8988T (cell line): ENCODE measurements around the gene TEC.

Source experiments
- DNase-seq: peaks from one replicate; pipeline ENCODE4 v3.0.0; 2011

TEC gene

DNA sequence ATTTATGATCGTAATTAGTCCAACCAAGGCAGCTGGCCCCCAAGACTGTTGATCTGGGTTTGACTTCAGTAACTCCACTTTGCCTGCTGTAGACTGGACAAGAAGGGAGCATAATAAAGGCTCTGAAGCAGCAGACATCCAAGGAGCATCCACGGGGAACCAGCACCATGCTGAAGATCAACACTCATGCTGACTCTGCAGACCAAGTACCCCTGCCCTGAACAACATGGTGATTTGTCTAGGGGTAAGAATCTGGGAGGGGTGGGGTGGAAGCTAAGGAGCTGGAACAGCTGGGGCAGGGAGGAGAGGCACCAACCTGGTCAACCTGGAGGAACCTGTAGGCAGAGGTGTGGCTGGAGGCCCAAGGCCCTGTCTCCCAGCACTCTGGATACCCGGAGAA lies 2.1 kb downstream of the TEC start:
- no peak for DNase-seq

DNA sequence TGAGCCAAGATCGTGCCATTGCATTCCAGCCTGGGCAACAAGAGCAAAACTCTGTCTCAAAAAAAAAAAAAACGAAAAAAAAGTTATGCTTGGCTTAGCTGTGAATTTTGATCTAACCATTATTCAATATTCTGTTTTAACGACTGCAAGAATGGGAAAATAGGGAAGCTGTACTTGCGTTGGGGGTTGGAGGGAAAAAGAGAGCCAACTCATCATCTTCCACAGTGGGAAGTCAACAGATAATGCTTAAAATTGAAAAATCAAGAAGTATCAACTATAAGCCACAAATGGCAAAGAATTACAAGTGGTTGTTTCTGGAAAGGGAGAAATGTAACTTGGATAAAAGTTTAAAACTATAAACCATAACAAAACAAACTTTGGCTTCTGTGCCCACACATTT lies 2.9 kb downstream of the TEC start:
- DNase-seq: no peak

DNA sequence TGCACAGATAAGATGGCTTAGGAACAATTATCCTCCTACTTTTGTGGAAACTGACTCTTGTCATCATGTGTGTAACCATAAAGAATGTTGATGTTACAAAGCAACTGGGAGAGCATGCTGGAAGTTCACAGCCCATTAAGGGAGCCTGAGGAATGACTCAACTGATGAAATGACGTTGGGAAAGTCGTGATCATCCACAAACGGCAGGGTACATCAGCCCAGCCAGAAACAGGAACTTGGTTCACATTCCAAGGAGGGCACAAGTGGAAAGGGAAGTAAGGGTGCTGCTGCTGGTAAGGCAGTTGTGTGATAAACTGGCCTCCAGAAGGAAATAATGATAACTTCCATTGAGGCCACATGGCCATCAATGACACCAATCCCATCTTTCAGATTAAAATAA lies 6.7 kb downstream of the TEC start:
- no peak for DNase-seq

DNA sequence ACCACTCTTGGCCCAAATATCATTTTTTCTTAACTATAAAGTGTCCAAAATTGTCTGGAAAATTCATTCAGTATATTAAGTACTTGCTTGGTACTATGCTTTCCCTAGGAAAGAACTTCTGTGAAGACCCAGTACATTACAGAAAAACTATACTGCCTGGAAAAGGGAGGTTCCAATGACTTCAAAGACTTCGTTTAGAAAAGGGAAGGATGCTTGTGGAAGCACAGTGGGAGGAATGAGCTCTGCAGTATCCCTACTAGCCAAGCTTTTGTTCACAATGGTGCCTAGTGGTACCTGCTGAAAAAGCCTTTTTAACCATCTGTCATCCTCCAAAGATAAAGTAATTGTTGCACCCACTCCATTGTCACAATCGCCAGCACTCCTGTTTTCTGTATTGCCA lies 7.2 kb downstream of the TEC start:
- no peak for DNase-seq

DNA sequence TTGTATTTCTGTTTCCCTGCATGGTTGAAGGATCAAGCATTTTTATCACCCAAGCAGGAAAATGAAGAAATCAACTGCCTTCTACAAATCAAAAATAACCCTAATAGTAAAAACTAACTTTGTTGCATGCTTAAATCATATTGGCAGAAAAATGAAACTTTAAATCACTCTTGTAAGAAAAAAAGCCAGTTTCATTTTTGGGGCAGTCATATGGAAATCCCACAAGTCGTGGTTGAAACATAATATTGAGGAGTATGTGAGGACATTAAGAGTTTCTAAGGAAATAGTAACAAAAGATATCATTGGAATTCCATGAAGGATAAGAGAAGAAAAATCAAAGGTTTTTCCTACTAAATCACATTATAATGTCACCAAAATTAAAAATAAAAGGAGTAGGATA lies 8.4 kb downstream of the TEC start:
- no peak for DNase-seq

DNA sequence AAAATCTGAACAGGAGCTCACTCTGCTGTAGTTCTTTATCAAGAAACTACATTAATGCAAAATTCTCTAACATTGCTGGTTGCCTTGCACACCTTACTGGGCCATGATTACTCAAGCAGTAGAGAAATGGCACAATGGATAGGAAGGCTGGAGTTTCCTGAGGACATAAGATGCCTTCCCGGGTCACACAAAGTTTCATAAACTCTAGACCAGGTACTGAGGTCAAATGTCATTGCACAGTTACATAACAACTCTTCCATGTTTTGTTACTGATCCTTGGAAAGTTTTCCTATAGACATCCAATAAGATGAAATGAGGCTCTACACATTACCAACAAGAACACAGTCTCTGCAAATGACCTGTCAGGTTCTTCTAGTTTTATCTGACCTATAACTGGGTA lies 9.9 kb downstream of the TEC start:
- no peak for DNase-seq

DNA sequence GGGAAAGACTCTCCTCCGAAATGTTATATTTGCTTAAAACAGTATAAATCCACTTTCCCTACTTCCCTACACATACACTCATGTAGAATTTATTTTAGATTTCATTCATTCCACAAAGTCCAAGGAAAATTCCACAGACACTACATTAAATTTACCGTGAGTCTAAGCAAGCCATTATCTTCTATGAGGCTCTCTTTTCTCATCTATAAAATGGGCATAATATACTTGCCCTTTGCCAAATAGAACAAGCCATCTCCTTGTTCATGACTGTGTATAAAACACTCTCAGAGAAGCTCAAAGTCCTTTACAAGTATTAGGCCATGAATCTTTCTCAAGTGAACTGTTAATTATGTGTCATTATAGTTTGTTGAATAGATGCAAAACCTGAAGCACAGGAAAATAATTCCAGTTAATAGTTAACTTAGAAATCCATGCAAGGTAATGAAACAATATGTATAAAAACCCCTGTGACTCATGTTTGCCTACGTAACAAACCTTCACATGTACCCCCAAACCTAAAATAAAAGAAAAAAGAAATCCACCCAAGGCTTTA lies 10.7 kb downstream of the TEC start:
- no peak for DNase-seq

DNA sequence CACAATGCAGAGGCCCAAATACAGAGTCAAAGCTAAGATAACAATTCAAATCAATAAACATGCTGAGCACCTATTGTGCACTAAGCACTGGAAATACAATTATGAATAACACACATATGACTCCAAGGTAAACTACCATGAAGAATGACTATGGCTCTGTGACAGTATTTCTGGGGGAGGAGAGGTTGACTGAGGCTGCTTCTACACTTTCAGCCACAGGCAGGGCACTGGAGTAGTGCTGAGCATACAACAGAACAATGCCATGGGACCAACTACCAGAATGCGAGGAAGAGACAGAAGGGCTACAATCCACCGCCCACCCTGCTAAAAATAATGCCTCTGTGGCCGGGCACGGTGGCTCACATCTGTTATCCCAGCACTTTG lies 13.7 kb downstream of the TEC start:
- DNase-seq: no peak

DNA sequence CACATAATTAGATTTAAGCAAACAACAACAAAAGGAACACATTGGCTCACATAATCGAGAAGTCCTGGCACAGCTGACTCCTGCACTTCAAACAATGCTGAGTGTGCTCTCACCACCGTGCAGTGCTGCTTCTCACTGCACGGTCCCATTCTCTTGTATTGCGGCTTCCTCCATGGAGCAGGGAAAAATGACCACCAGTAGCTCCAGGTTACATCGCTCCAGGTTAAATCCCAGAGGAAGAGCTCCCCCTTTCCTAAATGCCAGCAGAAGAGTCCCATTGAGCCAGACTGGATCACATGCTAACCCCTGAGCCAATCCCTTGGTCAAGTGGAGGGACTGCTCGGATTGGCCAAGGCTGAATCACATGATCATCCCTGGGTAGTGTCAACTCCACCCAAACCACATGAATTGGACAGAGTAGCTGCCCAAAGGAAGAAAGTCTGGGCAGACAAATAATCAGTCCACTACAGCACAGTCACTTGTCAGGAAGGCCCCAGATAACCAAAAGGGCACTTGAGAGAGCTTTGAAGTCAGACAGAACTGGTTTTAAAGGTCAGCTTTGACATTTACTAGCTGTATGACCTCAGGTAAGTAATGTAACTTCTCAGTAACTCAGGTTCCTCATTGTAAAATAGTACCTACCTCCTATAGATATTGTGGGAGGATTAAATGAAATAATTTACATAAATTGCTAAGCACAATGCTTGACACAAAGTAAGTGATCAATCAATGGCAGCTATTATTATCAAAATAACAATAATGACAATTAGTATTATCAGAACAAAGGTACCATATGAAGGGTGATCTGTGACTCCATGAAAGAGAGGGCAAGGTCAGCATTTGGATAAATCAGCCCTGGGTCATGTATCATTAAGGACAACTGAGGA lies 14.3 kb downstream of the TEC start:
- no peak for DNase-seq

DNA sequence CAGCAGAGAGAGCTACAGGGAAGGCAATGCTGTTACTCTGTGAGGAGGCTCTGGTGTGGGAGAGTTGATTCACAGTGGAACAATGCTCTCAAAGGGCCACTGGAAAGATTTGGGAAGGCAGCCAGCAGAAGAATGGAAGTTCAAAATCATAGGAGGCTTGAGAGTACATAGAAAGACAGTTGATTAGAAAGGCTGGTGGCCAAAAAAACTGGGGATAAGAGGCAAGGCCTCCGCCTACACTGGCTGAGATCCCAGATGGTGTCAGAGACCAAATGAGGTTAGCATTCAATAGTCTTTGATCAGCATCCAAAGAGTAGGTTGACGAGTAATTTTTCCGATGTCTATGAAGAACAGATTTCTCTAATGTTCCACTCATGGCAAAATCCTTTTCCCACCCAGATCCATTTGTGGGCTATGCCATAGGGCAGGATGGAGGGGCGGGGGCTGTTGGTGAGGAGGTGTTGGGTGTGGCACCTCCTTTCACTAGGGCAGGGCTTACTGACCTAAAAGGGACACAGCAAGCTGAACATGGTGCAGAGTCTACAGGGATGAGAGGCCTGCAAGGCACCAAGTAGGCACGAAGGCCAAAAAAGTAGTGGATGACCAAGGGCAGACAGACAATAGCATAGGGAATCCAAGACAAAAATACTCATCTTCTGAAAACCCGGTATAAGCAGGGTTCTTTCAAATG lies 15.1 kb downstream of the TEC start:
- no peak for DNase-seq

DNA sequence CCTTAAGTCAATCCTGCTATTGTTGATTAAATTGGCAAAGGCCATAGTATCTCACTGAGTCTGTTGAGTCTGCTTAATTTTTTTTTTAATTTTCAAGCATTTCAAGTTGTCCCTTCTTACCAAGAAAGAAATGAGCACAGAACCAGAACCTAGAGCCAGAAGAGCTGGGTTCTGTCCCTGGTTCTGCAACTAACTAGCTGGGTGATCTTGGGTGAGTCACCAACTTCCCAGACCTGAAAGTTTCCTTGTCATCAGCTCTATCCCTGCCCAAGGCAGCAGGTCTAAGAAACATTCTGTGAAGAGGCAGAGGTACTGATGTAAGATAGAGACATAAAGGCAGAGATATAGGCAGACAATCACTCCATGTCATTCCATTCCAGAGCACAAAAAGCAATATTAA lies 17.3 kb downstream of the TEC start:
- DNase-seq: no peak

DNA sequence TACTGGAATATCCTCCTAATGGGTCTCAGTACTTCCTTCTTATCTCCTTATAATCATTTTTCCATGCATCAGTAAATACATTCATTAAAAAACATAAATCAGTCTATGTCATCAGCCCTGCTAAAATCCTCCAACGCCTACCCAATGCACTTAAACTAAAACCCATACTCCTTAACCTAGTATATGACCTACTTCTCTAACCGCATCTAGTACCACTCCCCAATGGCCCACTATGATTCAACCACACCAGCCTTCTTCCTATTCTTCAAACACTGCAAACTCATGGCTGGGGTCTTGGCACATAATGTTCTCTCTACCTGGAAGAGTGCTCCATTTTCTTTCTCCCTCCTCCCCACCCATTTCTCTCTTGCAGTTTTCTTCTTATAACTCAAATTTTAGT lies 18.7 kb downstream of the TEC start:
- no peak for DNase-seq

DNA sequence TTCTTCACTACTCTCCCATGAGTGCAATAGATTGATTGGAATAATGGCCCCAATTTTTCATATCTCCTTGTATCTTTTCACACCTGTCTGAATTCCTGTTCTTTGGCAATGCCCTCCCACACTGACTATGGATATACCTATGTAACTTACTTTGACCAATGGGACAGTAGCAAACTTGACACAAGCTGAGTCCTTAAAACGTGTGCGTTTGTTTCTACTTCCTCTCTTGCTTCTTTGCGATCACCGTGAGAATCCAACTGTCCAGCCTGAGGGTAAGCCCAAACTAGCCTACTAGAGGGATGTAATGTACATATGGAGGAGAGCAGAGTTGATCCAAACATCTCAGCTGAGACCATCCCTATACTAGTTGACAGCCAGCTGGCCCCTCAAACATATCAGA lies 19.3 kb downstream of the TEC start:
- DNase-seq: no peak

DNA sequence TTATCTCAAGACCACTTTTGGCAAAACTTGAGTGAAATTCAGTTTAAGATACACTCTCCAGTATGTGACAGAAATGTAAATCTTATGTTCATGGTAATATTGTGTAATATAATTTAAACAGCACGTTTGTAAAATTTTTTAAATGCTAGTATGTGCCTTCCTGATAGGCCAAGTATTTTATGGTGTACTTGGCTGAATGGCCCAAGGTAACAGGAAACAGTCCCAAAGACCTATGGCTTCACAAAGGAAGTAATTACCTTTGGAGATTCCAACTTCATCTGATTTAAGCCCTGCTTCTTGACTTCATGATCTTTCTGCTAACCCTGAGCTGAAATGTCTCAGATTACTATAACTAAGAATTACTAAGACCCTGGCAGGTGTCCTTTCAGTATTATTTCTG lies 20.3 kb downstream of the TEC start:
- DNase-seq: no peak

DNA sequence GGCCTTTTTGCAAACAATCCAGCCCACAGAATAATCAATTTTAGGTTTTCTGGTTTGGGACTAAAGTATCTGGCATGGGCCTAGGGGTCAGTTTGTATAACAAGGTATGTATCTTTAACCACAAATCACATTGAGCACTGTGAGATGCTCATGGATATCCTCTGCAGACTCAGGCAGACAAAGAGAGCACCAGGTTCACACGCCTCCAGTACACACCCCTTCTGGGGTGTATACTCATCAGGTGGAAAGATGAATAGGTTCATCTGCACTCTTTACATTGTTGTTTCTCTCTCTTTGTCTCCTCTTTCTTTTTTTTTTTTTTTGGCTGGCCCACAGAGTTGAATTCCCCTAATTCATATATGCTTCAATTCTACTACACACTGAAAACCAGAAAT lies 21.1 kb downstream of the TEC start:
- DNase-seq: no peak

DNA sequence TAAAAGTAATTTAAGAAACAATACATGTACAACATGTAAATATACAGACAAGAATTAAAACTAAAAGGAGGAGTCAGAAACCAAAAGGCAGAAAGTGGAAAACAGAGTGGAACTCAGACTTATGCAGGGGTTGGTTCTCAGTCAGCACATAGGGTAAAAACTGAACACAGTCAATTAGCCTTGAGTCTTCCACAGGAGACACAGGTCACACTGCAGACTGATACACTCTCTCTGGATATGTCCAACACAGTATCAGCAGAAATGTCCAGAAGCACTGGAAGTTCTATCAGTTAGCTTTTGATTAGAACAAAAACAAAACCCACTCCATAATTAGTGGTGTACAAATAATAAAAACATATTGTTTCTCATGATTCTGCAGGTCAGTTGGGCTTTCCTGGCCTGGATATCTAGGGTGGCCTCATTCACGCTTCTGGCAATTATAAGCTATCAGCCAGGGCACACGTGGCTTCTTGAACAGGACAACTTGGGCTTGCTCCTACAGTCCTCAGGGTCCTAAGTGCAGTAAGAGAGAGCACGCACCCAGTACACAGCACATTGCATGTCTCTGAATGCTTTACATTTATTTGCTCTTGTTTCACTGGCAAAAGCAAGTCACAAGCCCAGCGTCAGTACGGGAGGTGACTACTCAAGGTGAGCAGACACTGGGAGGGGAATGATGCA lies 21.6 kb downstream of the TEC start:
- no peak for DNase-seq

DNA sequence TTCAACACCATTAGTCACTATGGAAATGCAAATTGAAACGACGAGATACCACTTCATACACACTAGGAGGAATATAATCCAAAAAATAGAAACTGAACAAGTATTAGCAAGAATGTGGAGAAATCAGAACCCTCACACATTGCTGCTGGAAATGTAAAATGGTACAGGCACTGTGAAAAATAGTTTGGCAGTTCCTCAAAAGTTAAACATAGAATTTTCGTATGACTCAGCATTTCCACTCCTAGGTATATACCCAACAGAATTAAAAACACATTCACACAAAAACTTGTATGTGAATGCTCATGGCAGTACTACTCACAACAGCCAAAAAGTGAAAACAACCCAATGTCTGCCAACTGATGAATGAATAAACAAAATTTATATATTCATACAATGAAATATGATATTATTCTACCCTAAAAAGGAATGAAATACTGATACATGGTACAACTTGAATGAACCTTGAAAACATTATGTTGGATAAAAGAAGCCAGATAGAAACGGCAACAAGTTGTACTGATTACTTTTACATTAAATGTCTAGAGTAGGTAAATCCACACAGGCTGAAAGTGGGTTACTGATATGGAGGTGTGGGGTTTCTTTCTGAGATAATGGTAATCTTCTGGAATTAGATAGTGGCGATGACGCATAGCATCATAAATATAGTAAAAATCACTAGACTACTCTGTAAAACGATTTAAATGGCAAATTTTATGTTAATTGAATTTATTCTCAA lies 22.3 kb downstream of the TEC start:
- DNase-seq: no peak

DNA sequence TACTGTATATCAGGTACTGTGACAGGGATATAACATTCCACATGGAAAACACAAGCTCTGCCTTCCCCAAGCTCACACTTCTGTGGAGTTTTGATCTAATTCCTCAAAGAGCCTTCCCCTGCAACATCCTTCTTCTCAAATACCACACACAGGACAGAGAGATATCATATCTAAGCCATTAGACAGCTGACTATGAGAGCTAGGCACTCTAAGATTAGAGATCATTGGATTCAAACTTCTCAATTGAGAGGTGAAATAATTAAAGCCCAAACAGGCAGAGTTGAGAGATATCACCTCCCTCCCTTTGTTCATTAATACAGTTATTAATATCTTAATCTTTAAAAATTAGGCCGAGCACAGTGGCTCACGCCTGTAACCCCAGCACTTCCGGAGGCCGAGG lies 25.0 kb downstream of the TEC start:
- no peak for DNase-seq

DNA sequence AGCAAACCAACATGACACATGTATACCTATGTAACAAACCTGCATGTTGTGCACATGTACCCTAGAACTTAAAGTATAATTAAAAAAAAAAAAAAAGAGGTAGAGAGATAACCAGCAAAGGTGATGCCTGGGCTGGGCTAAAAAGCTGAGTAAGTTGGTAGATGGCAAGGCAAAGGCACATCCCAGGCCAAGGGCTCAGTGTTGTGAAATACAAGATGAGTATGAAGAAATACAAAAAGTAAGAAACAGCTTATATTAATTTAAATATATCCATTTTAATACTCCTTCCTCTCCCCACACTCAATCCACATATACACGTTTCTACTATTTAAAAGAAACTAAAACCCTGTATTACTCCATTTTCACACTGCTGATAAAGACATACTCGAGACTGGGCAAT lies 25.8 kb downstream of the TEC start:
- DNase-seq: no peak

DNA sequence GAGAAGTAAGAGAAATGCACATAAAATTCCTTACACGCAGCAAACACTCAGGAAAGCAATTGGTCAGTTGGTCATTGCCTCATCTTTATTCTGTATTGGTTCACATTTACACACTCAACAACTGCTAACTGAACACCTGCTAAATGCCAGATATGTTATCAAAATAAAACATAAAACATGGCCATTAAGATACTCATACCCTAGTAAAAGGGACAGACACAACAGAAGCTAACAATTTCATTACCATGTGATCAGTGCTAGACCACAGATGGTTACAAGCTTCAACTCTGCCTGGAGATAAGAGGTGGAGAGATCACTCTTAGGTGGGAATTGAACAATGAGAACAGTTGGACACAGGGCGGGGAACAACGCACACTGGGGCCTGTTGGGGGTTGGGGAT lies 26.2 kb downstream of the TEC start:
- DNase-seq: no peak

DNA sequence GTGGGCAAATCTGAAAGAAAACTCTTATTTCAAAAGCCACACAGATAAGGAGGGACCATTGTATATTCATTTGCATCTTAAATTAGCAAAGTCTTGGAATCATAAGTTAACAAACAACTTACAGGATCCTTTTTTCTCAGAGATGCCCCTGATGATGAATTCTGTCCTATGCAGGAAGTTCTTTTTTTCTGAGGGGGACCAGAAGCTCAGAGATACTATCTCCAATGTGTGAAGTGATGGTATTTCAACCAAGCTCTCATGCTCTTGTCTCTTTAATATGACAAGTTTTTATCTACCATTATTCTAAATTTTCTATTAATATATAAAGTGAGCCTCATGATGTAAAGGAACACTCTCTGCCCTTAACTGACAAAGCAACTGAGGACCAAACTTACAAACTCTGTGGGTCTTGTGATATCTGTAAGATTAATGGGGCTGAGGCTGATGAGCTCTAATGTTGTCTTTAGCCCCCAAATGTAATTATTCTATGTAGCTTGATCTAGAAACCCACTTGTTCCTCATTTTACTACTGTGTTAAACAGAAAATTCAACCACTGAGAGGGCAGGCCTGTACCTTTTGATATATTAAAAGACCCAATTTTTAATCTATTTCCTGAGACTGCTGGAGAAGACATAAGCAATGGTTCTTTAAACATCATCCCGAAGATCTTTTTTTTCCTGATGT lies 27.0 kb downstream of the TEC start:
- DNase-seq: no peak

DNA sequence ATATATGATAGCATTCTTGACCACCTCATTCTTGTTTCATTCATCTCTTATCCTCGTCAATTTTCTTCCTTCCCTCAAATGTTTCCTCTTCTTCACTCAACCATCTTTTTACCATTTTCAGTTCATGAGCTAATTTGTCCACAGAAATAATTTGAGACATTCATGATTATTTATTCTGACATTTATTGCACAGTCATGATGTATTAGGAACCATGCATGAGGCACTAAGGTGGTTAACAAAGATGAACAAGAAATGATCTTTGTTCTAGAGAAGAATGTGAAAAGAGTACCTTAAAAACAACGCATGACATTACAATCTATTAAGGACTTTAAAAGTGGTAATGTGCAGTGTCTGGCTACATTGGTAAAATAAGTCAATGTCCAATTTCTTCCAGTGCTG lies 27.9 kb downstream of the TEC start:
- DNase-seq: no peak
